HG02884 (cell line): Measurements from ENCODE around the gene GSTO1.
A peak's percentile ranks its signal among the peaks of the same experiment; 100 is the strongest.
"Not testable (repeated sequence)": the region's sequence is repeated elsewhere in the genome, so short reads cannot be mapped to it uniquely, and the experiment has no call there.

Experiments
- ATAC-seq: cut with Tn5 transposase; IDR thresholded peaks from one replicate; pipeline ENCODE4 v1.9.1; 2021; ENCODE audit warnings: mild to moderate bottlenecking, moderate library complexity; ENCODE audit not compliant: unreplicated experiment

GSTO1 gene

GRCh38 chr10:104254493-104255310 is at the start of gene GSTO1:
Gene GSTO1, plus strand, starts transcription at chr10:104254892. Its CDS starts 37 bp downstream, at chr10:104254929.
- ATAC-seq: peak; percentile 71

DNA sequence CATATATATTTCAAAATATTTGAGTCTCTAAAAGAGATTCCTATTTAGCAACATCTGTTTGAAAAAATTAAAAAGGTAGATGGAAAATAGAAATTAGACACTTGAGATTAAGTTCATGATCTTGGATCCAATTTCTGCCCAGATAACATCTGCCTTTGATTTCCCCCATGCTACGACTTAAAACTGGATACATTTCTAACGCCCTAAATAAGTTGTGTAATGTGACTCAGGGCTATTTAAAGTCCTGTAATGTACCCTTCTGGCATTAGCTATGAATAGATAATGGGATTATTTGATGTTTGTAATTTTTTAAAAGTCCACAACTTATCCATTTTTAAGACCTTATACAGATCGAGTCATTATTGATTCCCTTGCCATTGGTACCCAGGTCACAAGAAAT is 46.0 kb upstream of the GSTO1 start:
- ATAC-seq: no peak

- no peak for ATAC-seq
These were observed 45.0 kb upstream of the GSTO1 start for GRCh38 chr10:104209575-104210198.

DNA sequence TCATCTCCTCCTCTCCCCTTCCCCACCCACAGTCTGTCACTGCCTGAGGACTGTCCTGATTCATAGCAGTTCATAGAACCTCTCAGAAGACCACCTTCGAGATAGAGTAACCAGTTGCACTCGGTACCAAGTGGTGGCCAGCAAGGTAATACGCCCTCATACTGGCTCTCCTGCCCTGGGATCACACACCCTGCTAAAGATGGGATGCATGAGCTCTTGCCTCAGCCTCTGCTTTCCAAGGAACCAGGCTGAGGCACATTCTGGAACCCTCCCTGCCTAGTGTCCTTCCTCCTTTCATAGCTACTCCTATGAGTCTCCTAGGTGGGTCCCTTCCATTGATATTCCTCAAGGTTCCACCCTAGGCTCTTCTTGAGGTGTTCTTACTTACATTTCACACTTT is 38.1 kb upstream of the GSTO1 start:
- no peak for ATAC-seq

- no peak for ATAC-seq
These were observed 35.9 kb upstream of the GSTO1 start for GRCh38 chr10:104218751-104219150.

DNA sequence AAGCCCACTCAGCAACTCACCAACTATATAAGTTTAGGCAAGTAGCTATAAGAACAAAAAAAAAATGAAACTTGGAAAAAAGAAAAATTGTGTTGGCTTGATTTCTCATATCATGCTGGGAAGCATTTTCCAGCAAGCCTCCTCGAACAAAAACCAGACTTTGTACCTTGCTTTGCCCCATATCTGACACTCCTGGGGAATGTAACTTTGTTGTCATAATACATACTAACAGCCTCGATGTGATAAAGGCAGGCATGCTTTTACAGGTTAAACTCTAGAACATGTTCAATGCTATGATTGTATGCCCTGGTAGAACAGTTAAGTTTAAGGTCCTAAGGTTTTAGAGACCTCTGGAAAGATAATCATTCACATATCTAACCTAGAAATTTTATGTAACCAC is 34.2 kb upstream of the GSTO1 start:
- ATAC-seq: no peak

- no peak for ATAC-seq
These were observed 31.4 kb upstream of the GSTO1 start for GRCh38 chr10:104223304-104223703.

DNA sequence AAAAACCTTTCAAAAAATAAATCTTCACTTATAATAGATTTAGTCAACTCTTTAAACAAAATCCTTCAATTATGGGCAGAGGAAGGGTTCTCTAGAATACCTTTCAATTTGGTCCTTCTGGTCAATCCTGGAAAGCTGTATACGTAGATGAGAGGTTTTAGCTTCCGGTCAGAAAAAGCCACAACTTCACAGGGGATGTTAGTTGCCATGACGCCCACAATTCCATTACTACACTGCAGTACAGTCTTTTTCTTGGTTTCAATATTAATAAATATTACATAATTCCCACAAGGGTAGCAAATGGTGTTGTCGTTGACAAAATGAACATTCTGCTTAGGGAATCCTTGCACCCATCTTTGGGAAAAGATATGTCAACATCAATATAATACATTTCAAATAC is 24.2 kb upstream of the GSTO1 start:
- no peak for ATAC-seq

GRCh38 chr10:104231784-104232612 is 22.7 kb upstream of the GSTO1 start, which contains the start of gene CFAP43:
Gene CFAP43, minus strand, starts transcription at chr10:104232364. Its CDS starts 118 bp downstream, at chr10:104232246.
- ATAC-seq: peak; percentile 100

GRCh38 chr10:104232613-104233102 is 22.0 kb upstream of the GSTO1 start:
- ATAC-seq: peak; percentile 21

- ATAC-seq: no peak
These were observed 20.9 kb upstream of the GSTO1 start for GRCh38 chr10:104233817-104234216.

DNA sequence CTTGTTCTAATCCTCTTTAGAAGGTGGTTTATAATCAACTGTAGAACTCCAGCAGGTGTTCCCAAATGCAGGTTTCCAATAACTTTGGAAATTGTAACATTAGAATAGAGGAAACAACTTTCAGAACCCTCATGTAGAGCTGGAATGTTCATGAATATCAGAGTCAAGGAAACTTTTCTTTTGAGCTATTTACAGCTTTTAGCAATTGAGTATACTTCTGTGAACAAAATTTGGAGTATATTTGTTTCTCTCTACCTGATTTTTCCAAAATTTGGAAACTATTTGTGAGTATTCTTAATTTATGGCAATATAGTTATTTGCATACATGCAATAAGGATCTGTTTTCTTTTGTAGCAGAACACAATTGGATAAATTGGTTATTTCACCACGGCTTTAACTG is 19.8 kb upstream of the GSTO1 start:
- ATAC-seq: no peak

GRCh38 chr10:104235801-104236200 is 18.9 kb upstream of the GSTO1 start:
- no peak for ATAC-seq

DNA sequence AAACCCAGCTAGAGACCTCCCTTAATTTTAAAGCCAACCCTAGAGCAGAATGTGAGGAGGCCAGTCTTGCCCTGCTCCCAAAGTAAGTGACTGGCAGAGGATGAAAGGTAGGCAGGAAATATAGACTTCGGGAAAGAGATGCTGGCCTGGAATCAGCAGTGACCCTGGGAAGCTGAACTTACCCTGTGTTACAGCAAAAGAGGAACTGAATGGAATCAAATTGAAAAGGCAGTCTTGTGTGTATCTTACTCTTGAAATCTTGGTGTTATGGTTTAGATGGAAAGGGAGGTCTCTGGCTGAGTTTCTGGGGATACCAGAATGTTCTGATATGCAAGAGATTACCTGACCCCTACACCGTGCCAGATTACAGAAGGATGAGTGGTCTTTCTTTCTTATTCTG is 14.6 kb upstream of the GSTO1 start:
- no peak for ATAC-seq

DNA sequence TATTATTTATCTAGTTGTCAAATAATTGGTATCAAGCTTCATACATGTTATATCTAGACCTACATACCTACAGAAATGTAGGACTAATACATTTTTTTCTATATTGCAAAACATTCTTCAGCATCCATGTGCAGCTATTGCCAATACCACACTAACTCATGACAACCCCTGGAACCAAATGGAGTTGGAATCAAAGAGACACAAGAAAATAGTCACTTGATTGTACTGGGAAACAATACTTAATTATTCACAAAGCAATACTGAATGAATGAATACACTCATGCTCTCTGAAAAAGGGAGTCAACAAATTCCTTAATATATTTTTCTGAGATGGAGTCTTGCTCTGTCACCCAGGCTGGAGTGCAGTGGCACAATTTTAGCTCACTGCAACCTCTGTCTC is 12.1 kb upstream of the GSTO1 start:
- no peak for ATAC-seq

- not testable (repeated sequence) for ATAC-seq
These were observed 11.7 kb upstream of the GSTO1 start for GRCh38 chr10:104243009-104243408.

DNA sequence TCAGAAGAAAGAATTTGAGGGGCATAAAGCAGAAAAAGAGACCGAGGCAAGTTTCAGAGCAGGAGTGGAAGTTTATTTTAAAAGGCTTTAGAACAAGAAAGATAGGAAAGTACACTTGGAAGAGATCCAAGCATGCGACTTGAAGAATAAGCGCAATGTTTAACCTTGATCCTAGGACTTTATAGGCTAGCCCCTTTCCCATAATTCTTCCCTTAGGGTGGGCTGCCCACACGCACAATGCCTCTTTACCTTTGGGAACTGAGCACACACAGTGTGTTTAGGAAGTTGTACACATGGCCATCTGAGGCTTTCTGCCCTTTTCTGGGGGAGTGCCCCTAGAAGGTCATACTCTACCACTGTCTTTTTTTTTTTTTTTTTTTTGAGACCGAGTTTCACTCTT is 11.2 kb upstream of the GSTO1 start:
- no peak for ATAC-seq

GRCh38 chr10:104245066-104245632 is 9.5 kb upstream of the GSTO1 start:
- ATAC-seq: no peak

- no peak for ATAC-seq
These were observed 7.7 kb upstream of the GSTO1 start for GRCh38 chr10:104246976-104247375.

- ATAC-seq: no peak
These were observed 7.1 kb upstream of the GSTO1 start for GRCh38 chr10:104247513-104248146.
